WTC11 (cell line): Measurements from ENCODE around the gene PKHD1. TPM values are rescaled to one million over a fixed set of nuclear protein-coding genes. Genes with fewer than 3 reads are reported as not detected.

Source experiments
- ATAC-seq: fragments of 200-7000 bp; cut with Tn5 transposase; 2 replicates; pipeline ENCODE4 v1.10.0; 2021; ENCODE audit warnings: mild to moderate bottlenecking, moderate library complexity
- CTCF ChIA-PET: fragments of 300-600 bp; sonication (Branson Sonifier 250); formaldehyde crosslinking; loops from one replicate; lab custom pipeline; 2021; ENCODE audit warnings: antibody characterized with exemption; lab: Charles Lee
- POLR2A ChIA-PET: fragments of 350-600 bp; sonication (Branson Sonifier 250); formaldehyde crosslinking; loops from one replicate; lab custom pipeline; 2021; ENCODE audit warnings: antibody characterized with exemption; lab: Charles Lee
- DNase-seq: peaks from one replicate; pipeline ENCODE4 v3.0.0; 2021; ENCODE audit warnings: low spot score
- H3K27ac Mint-ChIP-seq: 2 replicates; pipeline ENCODE4 v1.8.0; 2021; ENCODE audit warnings: mixed read lengths
- H3K27me3 Mint-ChIP-seq: 2 replicates; pipeline ENCODE4 v1.8.0; 2021; ENCODE audit warnings: low read depth, mild to moderate bottlenecking, moderate library complexity, mixed read lengths
- H3K36me3 Mint-ChIP-seq: 2 replicates; pipeline ENCODE4 v1.8.0; 2021; ENCODE audit warnings: mixed read lengths
- H3K4me1 Mint-ChIP-seq: 2 replicates; pipeline ENCODE4 v1.8.0; 2022; ENCODE audit warnings: mixed read lengths
- H3K4me3 Mint-ChIP-seq: 2 replicates; pipeline ENCODE4 v1.8.0; 2021; ENCODE audit warnings: mild to moderate bottlenecking, moderate library complexity, mixed read lengths
- H3K9me3 Mint-ChIP-seq: 2 replicates; pipeline ENCODE4 v1.8.0; 2021; ENCODE audit warnings: mixed read lengths
- CREB1 ChIP-seq: sonication (generic); formaldehyde crosslinking; IDR thresholded peaks from 2 replicates; pipeline ENCODE4 v1.8.0; 2023; ENCODE audit warnings: mild to moderate bottlenecking, missing genetic modification reagents
- EMX1 ChIP-seq: fragments of 250-450 bp; sonication (Bioruptor Pico); IDR thresholded peaks from 2 replicates; pipeline ENCODE4 v1.8.0; 2021; ENCODE audit warnings: mild to moderate bottlenecking
- GTF2I ChIP-seq: fragments of 250-450 bp; sonication (Bioruptor Pico); conservative IDR thresholded peaks from 2 replicates; pipeline ENCODE4 v1.4.0; 2021; ENCODE audit warnings: mild to moderate bottlenecking
- SOX15 ChIP-seq: fragments of 250-450 bp; sonication (Bioruptor Pico); IDR thresholded peaks from 2 replicates; pipeline ENCODE4 v1.9.0; 2021; ENCODE audit warnings: mild to moderate bottlenecking
- ZNF671 ChIP-seq: fragments of 250-450 bp; sonication (Bioruptor Pico); IDR thresholded peaks from 2 replicates; pipeline ENCODE4 v1.8.0; 2021; ENCODE audit warnings: mild to moderate bottlenecking
- total RNA-seq: library from RNA; stranded (reverse); gene quantifications from 3 replicates; pipeline ENCODE4 v1.2.3, GENCODE V29; 2021
- TF ChIP-seq, protein P1 (sequence below): sonication (generic); formaldehyde crosslinking; IDR thresholded peaks from 2 replicates; pipeline ENCODE4 v1.8.1; 2023; ENCODE audit warnings: mild to moderate bottlenecking, missing genetic modification reagents, borderline replicate concordance
- TF ChIP-seq, protein P2 (sequence below): sonication (generic); formaldehyde crosslinking; IDR thresholded peaks from 2 replicates; pipeline ENCODE4 v1.8.0; 2022; ENCODE audit warnings: missing genetic modification reagents
- TF ChIP-seq, protein P3 (sequence below): sonication (generic); formaldehyde crosslinking; IDR thresholded peaks from 2 replicates; pipeline ENCODE4 v1.8.1; 2022; ENCODE audit warnings: mild to moderate bottlenecking, moderate library complexity, missing genetic modification reagents
- TF ChIP-seq, protein P4 (sequence below): fragments of 250-450 bp; sonication (Bioruptor Pico); IDR thresholded peaks from 2 replicates; pipeline ENCODE4 v1.9.0; 2021; ENCODE audit warnings: moderate library complexity, mild to moderate bottlenecking, inconsistent platforms, borderline replicate concordance
- TF ChIP-seq, protein P5 (sequence below): fragments of 250-450 bp; sonication (Bioruptor Pico); IDR thresholded peaks from 2 replicates; pipeline ENCODE4 v2.1.2; 2022; ENCODE audit warnings: mild to moderate bottlenecking, moderate library complexity
- TF ChIP-seq, protein P6 (sequence below): fragments of 200-600 bp; IDR thresholded peaks from 2 replicates; pipeline ENCODE4 v1.8.0; 2022; ENCODE audit warnings: antibody characterized with exemption
- TF ChIP-seq, protein P7 (sequence below): fragments of 250-450 bp; sonication (Bioruptor Pico); IDR thresholded peaks from 2 replicates; pipeline ENCODE4 v1.9.0; 2021; ENCODE audit warnings: mild to moderate bottlenecking, borderline replicate concordance

The PKHD1 gene
- total RNA-seq, 1 experiment from 2014 or later = 0.15 TPM

DNA sequence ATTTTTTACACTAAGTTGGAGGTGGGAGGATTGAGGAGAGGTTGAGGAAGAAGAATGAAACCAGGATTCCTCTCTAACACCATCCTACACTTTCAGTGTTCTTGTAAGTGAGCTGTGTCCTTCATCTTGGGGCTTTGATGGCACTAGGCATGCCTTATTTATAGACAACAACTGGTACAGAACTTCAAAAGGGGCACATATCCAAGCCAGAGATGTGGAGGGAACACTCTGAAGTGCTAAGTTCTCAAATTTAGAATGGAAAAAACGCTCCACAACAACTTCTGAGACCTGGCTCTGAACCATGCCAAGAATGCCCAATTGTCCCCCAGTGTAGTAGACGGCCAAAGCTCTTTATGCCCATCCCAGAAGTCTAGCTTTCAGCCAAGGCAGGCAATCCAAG lies 16.2 kb upstream of the PKHD1 start (continued):
- TF ChIP-seq, protein P1, sequence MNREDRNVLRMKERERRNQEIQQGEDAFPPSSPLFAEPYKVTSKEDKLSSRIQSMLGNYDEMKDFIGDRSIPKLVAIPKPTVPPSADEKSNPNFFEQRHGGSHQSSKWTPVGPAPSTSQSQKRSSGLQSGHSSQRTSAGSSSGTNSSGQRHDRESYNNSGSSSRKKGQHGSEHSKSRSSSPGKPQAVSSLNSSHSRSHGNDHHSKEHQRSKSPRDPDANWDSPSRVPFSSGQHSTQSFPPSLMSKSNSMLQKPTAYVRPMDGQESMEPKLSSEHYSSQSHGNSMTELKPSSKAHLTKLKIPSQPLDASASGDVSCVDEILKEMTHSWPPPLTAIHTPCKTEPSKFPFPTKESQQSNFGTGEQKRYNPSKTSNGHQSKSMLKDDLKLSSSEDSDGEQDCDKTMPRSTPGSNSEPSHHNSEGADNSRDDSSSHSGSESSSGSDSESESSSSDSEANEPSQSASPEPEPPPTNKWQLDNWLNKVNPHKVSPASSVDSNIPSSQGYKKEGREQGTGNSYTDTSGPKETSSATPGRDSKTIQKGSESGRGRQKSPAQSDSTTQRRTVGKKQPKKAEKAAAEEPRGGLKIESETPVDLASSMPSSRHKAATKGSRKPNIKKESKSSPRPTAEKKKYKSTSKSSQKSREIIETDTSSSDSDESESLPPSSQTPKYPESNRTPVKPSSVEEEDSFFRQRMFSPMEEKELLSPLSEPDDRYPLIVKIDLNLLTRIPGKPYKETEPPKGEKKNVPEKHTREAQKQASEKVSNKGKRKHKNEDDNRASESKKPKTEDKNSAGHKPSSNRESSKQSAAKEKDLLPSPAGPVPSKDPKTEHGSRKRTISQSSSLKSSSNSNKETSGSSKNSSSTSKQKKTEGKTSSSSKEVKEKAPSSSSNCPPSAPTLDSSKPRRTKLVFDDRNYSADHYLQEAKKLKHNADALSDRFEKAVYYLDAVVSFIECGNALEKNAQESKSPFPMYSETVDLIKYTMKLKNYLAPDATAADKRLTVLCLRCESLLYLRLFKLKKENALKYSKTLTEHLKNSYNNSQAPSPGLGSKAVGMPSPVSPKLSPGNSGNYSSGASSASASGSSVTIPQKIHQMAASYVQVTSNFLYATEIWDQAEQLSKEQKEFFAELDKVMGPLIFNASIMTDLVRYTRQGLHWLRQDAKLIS = no peak

DNA sequence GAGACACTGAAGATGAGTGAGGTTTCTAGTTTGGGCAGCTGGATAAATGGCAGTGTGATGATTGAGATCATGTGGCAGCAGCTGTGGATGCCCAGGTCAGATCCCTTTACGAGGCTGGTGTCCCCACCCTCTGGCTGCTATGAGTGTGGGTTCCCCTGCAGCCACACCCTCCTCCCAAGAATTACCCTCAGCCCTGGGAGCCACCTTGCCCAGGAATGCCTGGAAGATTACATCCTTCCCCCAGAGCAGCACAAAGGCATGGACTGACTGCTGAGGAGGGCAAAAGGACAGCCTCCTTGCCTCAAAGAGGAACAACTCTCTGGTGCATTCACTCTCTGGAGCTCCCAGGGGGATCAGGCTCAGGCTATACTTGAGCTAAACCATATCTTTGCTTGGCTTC lies 15.0 kb upstream of the PKHD1 start:
- H3K36me3 Mint-ChIP-seq = peaks cover 5% of the 10 kb centered on the region
- peaks cover 9% of the 10 kb centered on the region for H3K4me1 Mint-ChIP-seq
- H3K4me3 Mint-ChIP-seq = no peak overlapping the region
- POLR2A ChIA-PET = no interaction called here
- peaks cover 5% of the 10 kb centered on the region for H3K27me3 Mint-ChIP-seq
- no peak for DNase-seq
- peaks cover 6% of the 10 kb centered on the region for H3K9me3 Mint-ChIP-seq
- no peak overlapping the region for H3K27ac Mint-ChIP-seq
- TF ChIP-seq CREB1 (CRISPR knock-in tag) = no peak
- TF ChIP-seq, protein P2, sequence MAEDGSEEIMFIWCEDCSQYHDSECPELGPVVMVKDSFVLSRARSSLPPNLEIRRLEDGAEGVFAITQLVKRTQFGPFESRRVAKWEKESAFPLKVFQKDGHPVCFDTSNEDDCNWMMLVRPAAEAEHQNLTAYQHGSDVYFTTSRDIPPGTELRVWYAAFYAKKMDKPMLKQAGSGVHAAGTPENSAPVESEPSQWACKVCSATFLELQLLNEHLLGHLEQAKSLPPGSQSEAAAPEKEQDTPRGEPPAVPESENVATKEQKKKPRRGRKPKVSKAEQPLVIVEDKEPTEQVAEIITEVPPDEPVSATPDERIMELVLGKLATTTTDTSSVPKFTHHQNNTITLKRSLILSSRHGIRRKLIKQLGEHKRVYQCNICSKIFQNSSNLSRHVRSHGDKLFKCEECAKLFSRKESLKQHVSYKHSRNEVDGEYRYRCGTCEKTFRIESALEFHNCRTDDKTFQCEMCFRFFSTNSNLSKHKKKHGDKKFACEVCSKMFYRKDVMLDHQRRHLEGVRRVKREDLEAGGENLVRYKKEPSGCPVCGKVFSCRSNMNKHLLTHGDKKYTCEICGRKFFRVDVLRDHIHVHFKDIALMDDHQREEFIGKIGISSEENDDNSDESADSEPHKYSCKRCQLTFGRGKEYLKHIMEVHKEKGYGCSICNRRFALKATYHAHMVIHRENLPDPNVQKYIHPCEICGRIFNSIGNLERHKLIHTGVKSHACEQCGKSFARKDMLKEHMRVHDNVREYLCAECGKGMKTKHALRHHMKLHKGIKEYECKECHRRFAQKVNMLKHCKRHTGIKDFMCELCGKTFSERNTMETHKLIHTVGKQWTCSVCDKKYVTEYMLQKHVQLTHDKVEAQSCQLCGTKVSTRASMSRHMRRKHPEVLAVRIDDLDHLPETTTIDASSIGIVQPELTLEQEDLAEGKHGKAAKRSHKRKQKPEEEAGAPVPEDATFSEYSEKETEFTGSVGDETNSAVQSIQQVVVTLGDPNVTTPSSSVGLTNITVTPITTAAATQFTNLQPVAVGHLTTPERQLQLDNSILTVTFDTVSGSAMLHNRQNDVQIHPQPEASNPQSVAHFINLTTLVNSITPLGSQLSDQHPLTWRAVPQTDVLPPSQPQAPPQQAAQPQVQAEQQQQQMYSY (CRISPR knock-in tag) = no peak
- TF ChIP-seq, protein P3, sequence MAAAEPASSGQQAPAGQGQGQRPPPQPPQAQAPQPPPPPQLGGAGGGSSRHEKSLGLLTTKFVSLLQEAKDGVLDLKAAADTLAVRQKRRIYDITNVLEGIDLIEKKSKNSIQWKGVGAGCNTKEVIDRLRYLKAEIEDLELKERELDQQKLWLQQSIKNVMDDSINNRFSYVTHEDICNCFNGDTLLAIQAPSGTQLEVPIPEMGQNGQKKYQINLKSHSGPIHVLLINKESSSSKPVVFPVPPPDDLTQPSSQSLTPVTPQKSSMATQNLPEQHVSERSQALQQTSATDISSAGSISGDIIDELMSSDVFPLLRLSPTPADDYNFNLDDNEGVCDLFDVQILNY (CRISPR knock-in tag) = no peak
- no peak for TF ChIP-seq EMX1
- TF ChIP-seq, protein P4, sequence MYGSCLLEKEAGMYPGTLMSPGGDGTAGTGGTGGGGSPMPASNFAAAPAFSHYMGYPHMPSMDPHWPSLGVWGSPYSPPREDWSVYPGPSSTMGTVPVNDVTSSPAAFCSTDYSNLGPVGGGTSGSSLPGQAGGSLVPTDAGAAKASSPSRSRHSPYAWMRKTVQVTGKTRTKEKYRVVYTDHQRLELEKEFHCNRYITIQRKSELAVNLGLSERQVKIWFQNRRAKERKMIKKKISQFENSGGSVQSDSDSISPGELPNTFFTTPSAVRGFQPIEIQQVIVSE (CRISPR knock-in tag) = no peak
- TF ChIP-seq GTF2I (CRISPR knock-in tag) = no peak
- no peak for TF ChIP-seq SOX15
- TF ChIP-seq ZNF671 (CRISPR knock-in tag) = no peak
- TF ChIP-seq, protein P5, sequence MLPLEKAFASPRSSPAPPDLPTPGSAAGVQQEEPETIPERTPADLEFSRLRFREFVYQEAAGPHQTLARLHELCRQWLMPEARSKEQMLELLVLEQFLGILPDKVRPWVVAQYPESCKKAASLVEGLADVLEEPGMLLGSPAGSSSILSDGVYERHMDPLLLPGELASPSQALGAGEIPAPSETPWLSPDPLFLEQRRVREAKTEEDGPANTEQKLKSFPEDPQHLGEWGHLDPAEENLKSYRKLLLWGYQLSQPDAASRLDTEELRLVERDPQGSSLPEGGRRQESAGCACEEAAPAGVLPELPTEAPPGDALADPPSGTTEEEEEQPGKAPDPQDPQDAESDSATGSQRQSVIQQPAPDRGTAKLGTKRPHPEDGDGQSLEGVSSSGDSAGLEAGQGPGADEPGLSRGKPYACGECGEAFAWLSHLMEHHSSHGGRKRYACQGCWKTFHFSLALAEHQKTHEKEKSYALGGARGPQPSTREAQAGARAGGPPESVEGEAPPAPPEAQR = no peak
- TF ChIP-seq, protein P6, sequence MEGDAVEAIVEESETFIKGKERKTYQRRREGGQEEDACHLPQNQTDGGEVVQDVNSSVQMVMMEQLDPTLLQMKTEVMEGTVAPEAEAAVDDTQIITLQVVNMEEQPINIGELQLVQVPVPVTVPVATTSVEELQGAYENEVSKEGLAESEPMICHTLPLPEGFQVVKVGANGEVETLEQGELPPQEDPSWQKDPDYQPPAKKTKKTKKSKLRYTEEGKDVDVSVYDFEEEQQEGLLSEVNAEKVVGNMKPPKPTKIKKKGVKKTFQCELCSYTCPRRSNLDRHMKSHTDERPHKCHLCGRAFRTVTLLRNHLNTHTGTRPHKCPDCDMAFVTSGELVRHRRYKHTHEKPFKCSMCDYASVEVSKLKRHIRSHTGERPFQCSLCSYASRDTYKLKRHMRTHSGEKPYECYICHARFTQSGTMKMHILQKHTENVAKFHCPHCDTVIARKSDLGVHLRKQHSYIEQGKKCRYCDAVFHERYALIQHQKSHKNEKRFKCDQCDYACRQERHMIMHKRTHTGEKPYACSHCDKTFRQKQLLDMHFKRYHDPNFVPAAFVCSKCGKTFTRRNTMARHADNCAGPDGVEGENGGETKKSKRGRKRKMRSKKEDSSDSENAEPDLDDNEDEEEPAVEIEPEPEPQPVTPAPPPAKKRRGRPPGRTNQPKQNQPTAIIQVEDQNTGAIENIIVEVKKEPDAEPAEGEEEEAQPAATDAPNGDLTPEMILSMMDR = no peak
- TF ChIP-seq, protein P7, sequence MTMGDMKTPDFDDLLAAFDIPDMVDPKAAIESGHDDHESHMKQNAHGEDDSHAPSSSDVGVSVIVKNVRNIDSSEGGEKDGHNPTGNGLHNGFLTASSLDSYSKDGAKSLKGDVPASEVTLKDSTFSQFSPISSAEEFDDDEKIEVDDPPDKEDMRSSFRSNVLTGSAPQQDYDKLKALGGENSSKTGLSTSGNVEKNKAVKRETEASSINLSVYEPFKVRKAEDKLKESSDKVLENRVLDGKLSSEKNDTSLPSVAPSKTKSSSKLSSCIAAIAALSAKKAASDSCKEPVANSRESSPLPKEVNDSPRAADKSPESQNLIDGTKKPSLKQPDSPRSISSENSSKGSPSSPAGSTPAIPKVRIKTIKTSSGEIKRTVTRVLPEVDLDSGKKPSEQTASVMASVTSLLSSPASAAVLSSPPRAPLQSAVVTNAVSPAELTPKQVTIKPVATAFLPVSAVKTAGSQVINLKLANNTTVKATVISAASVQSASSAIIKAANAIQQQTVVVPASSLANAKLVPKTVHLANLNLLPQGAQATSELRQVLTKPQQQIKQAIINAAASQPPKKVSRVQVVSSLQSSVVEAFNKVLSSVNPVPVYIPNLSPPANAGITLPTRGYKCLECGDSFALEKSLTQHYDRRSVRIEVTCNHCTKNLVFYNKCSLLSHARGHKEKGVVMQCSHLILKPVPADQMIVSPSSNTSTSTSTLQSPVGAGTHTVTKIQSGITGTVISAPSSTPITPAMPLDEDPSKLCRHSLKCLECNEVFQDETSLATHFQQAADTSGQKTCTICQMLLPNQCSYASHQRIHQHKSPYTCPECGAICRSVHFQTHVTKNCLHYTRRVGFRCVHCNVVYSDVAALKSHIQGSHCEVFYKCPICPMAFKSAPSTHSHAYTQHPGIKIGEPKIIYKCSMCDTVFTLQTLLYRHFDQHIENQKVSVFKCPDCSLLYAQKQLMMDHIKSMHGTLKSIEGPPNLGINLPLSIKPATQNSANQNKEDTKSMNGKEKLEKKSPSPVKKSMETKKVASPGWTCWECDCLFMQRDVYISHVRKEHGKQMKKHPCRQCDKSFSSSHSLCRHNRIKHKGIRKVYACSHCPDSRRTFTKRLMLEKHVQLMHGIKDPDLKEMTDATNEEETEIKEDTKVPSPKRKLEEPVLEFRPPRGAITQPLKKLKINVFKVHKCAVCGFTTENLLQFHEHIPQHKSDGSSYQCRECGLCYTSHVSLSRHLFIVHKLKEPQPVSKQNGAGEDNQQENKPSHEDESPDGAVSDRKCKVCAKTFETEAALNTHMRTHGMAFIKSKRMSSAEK (CRISPR knock-in tag) = no peak
- TF ChIP-seq, all 79 proteins: peak for 0
- CTCF ChIA-PET = no interaction called here
- peak; percentile 24; the same call in 1 of the 2 replicates for ATAC-seq
